HG03060 (cell line): Measurements from ENCODE around the gene RCAN2.

Experiments used
- ATAC-seq: cut with Tn5 transposase; IDR thresholded peaks from one replicate; pipeline ENCODE4 v1.9.1; 2021; ENCODE audit warnings: low read depth, moderate number of reproducible peaks; ENCODE audit not compliant: unreplicated experiment

The RCAN2 gene

GRCh38 chr6:46269447-46270229 lies 221.6 kb downstream of the RCAN2 start:
- ATAC-seq: no peak

GRCh38 chr6:46267515-46267914 lies 223.7 kb downstream of the RCAN2 start:
- no peak for ATAC-seq

GRCh38 chr6:46265373-46265772 lies 225.9 kb downstream of the RCAN2 start:
- no peak for ATAC-seq

GRCh38 chr6:46263707-46264086 lies 227.6 kb downstream of the RCAN2 start:
- ATAC-seq: no peak

- ATAC-seq: no peak
Measured at GRCh38 chr6:46262928-46263706, 228.1 kb downstream of the RCAN2 start.

GRCh38 chr6:46258249-46258648 lies 233.0 kb downstream of the RCAN2 start:
- ATAC-seq: no peak

GRCh38 chr6:46255528-46255927 lies 235.7 kb downstream of the RCAN2 start:
- ATAC-seq: no peak

GRCh38 chr6:46254946-46255345 lies 236.3 kb downstream of the RCAN2 start:
- ATAC-seq: no peak

- no peak for ATAC-seq
Measured at GRCh38 chr6:46254331-46254730, 236.9 kb downstream of the RCAN2 start.

GRCh38 chr6:46251583-46252339 lies 239.5 kb downstream of the RCAN2 start:
- ATAC-seq: no peak

- no peak for ATAC-seq
Measured at GRCh38 chr6:46248143-46248542, 243.1 kb downstream of the RCAN2 start.

- no peak for ATAC-seq
Measured at GRCh38 chr6:46246727-46247126, 244.5 kb downstream of the RCAN2 start.

- no peak for ATAC-seq
Measured at GRCh38 chr6:46246081-46246480, 245.2 kb downstream of the RCAN2 start.

- no peak for ATAC-seq
Measured at GRCh38 chr6:46244670-46245069, 246.6 kb downstream of the RCAN2 start.

GRCh38 chr6:46243754-46244153 lies 247.5 kb downstream of the RCAN2 start:
- no peak for ATAC-seq

- ATAC-seq: no peak
Measured at GRCh38 chr6:46242921-46243320, 248.3 kb downstream of the RCAN2 start.

- ATAC-seq: no peak
Measured at GRCh38 chr6:46240866-46241565, 250.2 kb downstream of the RCAN2 start.

- ATAC-seq: no peak
Measured at GRCh38 chr6:46236752-46237151, 254.5 kb downstream of the RCAN2 start.

GRCh38 chr6:46235242-46235641 lies 256.0 kb downstream of the RCAN2 start:
- no peak for ATAC-seq

GRCh38 chr6:46234700-46235099 lies 256.5 kb downstream of the RCAN2 start:
- no peak for ATAC-seq

- ATAC-seq: no peak
Measured at GRCh38 chr6:46234156-46234556, 257.1 kb downstream of the RCAN2 start.
